ENCODE measurements around the gene RABL6.

DNA sequence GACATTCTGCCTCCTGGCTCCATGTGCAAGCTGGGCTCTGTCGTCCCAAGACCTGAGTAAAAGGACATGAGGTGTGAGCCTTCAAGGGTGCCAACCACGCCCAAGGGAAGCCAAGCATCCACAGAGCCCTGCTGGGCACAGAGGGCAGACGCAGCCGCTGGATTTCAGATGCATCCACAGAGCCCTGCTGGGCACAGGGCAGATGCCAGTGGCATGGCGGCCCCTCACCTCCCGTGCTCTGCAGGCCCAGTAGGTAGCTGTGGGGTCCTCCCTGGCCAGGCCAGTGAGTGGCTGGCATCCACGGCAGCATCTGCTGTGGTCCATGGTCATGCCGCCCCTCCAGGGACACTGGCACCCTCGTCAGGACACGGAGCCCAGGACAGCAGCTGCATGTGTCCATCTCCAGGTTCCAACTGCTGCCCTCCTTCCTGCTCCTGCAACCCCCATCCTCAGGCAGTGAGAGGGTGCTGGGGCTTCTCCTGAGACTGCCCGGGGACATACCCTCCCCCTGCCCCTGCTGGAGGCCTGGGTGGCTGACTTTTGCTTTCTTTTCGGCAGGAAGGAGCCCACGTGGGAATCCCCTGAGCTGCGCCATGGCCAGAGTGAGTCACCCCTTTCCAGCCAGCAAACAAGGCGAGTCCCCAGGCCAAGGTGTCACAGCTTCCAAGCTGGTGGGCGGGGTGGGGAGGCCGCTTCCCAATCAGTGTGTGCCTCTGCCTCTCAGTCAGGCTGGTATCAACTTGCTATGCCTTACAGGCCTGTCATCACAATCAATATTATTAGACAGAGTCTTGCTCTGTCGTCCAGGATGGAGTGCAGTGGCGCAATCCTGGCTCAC lies 74.6 kb downstream of the RABL6 start:
- TF ChIP-seq, protein P1, sequence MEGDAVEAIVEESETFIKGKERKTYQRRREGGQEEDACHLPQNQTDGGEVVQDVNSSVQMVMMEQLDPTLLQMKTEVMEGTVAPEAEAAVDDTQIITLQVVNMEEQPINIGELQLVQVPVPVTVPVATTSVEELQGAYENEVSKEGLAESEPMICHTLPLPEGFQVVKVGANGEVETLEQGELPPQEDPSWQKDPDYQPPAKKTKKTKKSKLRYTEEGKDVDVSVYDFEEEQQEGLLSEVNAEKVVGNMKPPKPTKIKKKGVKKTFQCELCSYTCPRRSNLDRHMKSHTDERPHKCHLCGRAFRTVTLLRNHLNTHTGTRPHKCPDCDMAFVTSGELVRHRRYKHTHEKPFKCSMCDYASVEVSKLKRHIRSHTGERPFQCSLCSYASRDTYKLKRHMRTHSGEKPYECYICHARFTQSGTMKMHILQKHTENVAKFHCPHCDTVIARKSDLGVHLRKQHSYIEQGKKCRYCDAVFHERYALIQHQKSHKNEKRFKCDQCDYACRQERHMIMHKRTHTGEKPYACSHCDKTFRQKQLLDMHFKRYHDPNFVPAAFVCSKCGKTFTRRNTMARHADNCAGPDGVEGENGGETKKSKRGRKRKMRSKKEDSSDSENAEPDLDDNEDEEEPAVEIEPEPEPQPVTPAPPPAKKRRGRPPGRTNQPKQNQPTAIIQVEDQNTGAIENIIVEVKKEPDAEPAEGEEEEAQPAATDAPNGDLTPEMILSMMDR (IDR thresholded peaks at IDR 0.05): no peak
- no peak for TF ChIP-seq EZH2phosphoT487 (IDR thresholded peaks at IDR 0.05)

Measured in neural progenitor cell (in vitro differentiated cells).